Natural killer cell (primary cell): ENCODE data around the gene DSP. TPM values are rescaled to one million over a fixed set of nuclear protein-coding genes. Genes with fewer than 3 reads are reported as not detected.

Experiments
- ATAC-seq, 3 donors: fragments of 150-1000 bp in 2 of 3; fragments of 200-7000 bp in 1 of 3; cut with Tn5 transposase; 1 replicate in 1 of 3; 2 replicates in 2 of 3; pipeline ENCODE4 v1.10.0; 2021; ENCODE audit warnings: mild to moderate bottlenecking in 2 of 3, moderate library complexity in 2 of 3
- DNase-seq, 2 donors: peaks; one replicate each; pipeline versions ENCODE4 v3.0.0 to v3.0.0-alpha.2; 2013 to 2021; ENCODE audit warnings: mixed read lengths in 1 of 2
- H3K27ac ChIP-seq: one replicate; pipeline ENCODE4 v1.5.1; 2013; ENCODE audit warnings: mild to moderate bottlenecking, low read length
- H3K27me3 ChIP-seq: one replicate; pipeline ENCODE4 v1.6.1; 2013; ENCODE audit warnings: low read length; ENCODE audit not compliant: control insufficient read depth, insufficient read depth
- H3K36me3 ChIP-seq: one replicate; pipeline ENCODE4 v1.6.1; 2013; ENCODE audit warnings: low read length; ENCODE audit not compliant: control insufficient read depth, insufficient read depth
- H3K4me1 ChIP-seq: one replicate; pipeline ENCODE4 v1.6.1; 2013; ENCODE audit warnings: low read length; ENCODE audit not compliant: control insufficient read depth, insufficient read depth
- H3K4me3 ChIP-seq: one replicate; pipeline ENCODE4 v1.5.1; 2013; ENCODE audit warnings: low read length
- H3K9me3 ChIP-seq: one replicate; pipeline ENCODE4 v1.6.1; 2013; ENCODE audit warnings: low read length; ENCODE audit not compliant: control insufficient read depth, insufficient read depth
- H3K27ac Mint-ChIP-seq, 2 donors: one replicate each; pipeline ENCODE4 v1.8.0; 2022; ENCODE audit warnings: mild to moderate bottlenecking in 2 of 2, mixed read lengths in 2 of 2, moderate library complexity in 1 of 2
- H3K27me3 Mint-ChIP-seq, 2 donors: one replicate each; pipeline ENCODE4 v1.8.0; 2022; ENCODE audit warnings: low read depth in 2 of 2, mixed read lengths in 2 of 2
- H3K36me3 Mint-ChIP-seq: one replicate; pipeline ENCODE4 v1.8.0; 2022; ENCODE audit warnings: mixed read lengths
- H3K4me1 Mint-ChIP-seq, 2 donors: one replicate each; pipeline ENCODE4 v1.8.0; 2022; ENCODE audit warnings: mixed read lengths in 2 of 2
- H3K4me3 Mint-ChIP-seq: one replicate; pipeline ENCODE4 v1.8.0; 2022; ENCODE audit warnings: mild to moderate bottlenecking, moderate library complexity, mixed read lengths
- H3K9me3 Mint-ChIP-seq, 2 donors: one replicate each; pipeline ENCODE4 v1.8.0; 2022; ENCODE audit warnings: mixed read lengths in 2 of 2
- WGBS: methylation state at CpG from one replicate; pipeline ENCODE4 v1.1.7; 2013; ENCODE audit warnings: missing lambda C conversion rate; ENCODE audit not compliant: insufficient coverage; 5-methylcytosine and 5-hydroxymethylcytosine counted together
- intact Hi-C: fragments of 100-400 bp; cut with micrococcal nuclease; formaldehyde crosslinking; loops from one replicate; pipeline ENCODE4 v1.14.2; 2022
- total RNA-seq, 4 donors: library from RNA; stranded (reverse); fragments of 120-200 nt in 1 of 4; gene quantifications; one replicate each; pipeline versions ENCODE4 v1.2.3 to v1.2.4, GENCODE V29; 2013 to 2022
- TF ChIP-seq, protein P1 (sequence below): fragments of 200-600 bp; IDR thresholded peaks from one replicate; pipeline ENCODE4 v1.8.0; 2022; ENCODE audit warnings: antibody characterized with exemption

DSP gene
- total RNA-seq, 3 donors from 2014 or later (not counting 1 experiment from before 2014, with no cell fraction given) = 0.05 to 0.26 TPM; not detected in 1

DNA sequence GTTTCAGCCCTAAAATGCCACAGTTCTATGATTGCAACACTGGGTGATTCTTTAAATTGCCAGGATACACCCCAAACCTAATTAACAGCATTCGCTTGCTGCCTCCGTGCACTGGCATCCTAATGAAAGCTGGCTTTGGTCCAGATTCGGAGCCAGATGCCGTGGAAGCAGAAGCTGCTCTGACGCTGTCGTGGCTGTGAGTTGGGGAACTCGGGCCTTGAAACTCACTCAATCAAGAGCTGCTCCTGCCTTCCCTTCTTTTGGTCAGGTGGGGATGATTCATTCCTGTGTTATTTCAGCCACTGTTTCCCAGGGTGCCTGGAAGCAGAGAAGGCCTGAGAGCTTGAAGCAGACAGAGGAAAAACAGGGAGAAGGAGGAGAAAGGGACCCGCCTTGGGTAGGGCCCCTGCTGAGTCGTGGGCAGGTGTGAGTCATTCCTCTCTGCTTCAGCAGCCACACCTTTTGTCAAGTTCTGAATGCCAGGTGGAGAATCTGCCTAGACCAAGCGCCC, 36.2 kb upstream of the DSP start:
- H3K9me3 ChIP-seq = no peaks in the 10 kb centered on the region
- no peaks in the 10 kb centered on the region for H3K27me3 ChIP-seq
- no peak overlapping the region for H3K4me3 ChIP-seq
- TF ChIP-seq, protein P1, sequence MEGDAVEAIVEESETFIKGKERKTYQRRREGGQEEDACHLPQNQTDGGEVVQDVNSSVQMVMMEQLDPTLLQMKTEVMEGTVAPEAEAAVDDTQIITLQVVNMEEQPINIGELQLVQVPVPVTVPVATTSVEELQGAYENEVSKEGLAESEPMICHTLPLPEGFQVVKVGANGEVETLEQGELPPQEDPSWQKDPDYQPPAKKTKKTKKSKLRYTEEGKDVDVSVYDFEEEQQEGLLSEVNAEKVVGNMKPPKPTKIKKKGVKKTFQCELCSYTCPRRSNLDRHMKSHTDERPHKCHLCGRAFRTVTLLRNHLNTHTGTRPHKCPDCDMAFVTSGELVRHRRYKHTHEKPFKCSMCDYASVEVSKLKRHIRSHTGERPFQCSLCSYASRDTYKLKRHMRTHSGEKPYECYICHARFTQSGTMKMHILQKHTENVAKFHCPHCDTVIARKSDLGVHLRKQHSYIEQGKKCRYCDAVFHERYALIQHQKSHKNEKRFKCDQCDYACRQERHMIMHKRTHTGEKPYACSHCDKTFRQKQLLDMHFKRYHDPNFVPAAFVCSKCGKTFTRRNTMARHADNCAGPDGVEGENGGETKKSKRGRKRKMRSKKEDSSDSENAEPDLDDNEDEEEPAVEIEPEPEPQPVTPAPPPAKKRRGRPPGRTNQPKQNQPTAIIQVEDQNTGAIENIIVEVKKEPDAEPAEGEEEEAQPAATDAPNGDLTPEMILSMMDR = no peak
- 59% methylated on average over 10 of the region's 10 CpGs for WGBS
- H3K9me3 Mint-ChIP-seq = no peaks in the 10 kb centered on the region
- intact Hi-C loops = no loop called here
- no peak overlapping the region for H3K27ac ChIP-seq
- ATAC-seq (no peak), DNase-seq (no peak)
- no peak overlapping the region for H3K4me3 Mint-ChIP-seq
- H3K36me3 Mint-ChIP-seq = no peaks in the 10 kb centered on the region
- no peaks in the 10 kb centered on the region for H3K4me1 Mint-ChIP-seq
- no peaks in the 10 kb centered on the region for H3K36me3 ChIP-seq
- H3K27me3 Mint-ChIP-seq = peaks cover 7 to 9% of the 10 kb centered on the region in 2 donors
- H3K4me1 ChIP-seq = no peaks in the 10 kb centered on the region
- no peak overlapping the region for H3K27ac Mint-ChIP-seq

DNA sequence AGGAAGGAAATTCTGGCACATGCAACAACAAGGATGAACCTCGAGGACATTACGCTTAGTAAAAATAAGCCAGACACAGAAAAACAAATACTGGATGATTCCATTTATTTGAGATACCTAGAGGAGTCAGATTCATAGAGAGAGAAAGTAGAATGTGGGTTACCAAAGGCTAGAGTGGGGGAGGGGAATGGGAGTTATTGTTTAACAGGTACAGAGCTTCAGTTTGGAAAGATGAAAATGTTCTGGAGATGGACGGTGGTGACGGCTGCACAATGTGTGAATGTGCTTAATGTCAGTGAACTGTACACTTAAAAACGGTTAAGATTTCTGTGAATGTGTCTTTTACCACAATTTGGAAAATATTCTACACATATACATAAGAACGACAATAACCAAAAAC, 33.9 kb upstream of the DSP start:
- intact Hi-C loops = no loop called here
- H3K4me3 Mint-ChIP-seq = no peak overlapping the region
- H3K36me3 Mint-ChIP-seq = no peaks in the 10 kb centered on the region
- no peak overlapping the region for H3K27ac Mint-ChIP-seq
- H3K9me3 Mint-ChIP-seq = no peaks in the 10 kb centered on the region
- Histone ChIP-seq H3K27me3 (no peaks in the 10 kb centered on the region), H3K36me3 (no peaks in the 10 kb centered on the region), H3K4me1 (no peaks in the 10 kb centered on the region), H3K9me3 (no peaks in the 10 kb centered on the region), H3K4me3 (no peak overlapping the region), H3K27ac (no peak overlapping the region)
- no peak for ATAC-seq
- DNase-seq = no peak
- H3K4me1 Mint-ChIP-seq = no peaks in the 10 kb centered on the region
- 90% methylated on average over 5 of the region's 6 CpGs for WGBS
- peaks cover 5 to 30% of the 10 kb centered on the region in 2 donors for H3K27me3 Mint-ChIP-seq
- TF ChIP-seq, protein P1 = no peak

DNA sequence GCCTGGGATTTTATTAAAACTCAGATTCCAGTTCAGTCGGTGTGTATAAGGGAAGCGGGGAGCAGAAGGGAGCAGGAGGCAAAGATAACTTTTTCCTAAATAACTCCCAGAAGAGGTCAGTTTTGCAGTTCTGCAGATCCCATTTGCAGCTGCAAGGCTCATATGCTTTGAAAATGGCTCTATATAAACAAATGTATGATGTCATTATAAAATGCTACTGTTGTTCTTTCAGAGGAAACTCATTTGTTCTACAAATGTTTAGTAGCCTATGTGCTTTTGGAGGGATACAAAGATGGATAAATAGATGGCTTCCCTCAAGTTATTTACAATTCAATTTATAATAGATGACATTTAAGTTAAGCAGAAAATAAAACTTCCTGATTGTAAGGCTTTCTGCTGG, 29.2 kb upstream of the DSP start:
- H3K4me3 ChIP-seq = no peak overlapping the region
- 100% methylated on average over 2 of the region's 2 CpGs for WGBS
- Mint-ChIP-seq H3K27me3 (peaks cover 3 to 25% of the 10 kb centered on the region in 2 donors), H3K36me3 (no peaks in the 10 kb centered on the region), H3K9me3 (no peaks in the 10 kb centered on the region), H3K4me1 (no peaks in the 10 kb centered on the region), H3K27ac (no peak overlapping the region), H3K4me3 (no peak overlapping the region)
- no peaks in the 10 kb centered on the region for H3K27me3 ChIP-seq
- TF ChIP-seq, protein P1 = no peak
- ATAC-seq (no peak), DNase-seq (no peak)
- no peaks in the 10 kb centered on the region for H3K9me3 ChIP-seq
- H3K4me1 ChIP-seq = no peaks in the 10 kb centered on the region
- H3K36me3 ChIP-seq = no peaks in the 10 kb centered on the region
- intact Hi-C loops = no loop called here
- no peak overlapping the region for H3K27ac ChIP-seq

DNA sequence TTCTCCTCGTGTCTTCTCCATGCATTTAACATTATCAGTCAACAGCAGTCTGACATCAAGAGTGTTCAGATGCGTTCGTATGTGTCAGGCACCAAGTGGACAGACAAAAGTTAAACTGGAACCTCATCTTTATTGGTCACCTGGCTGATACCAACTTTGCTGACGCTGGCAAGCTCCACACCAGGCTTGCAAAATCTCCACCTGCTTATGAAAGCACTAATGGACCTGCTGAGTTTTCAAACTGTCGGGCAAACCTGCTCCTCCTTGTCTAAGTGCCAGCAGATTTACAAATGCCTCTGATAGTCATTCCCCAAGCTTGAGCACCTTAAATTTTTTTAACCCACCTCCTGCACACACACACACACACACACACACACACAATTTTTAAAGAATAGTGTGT, 27.9 kb upstream of the DSP start:
- WGBS = 88% methylated on average over 5 of the region's 5 CpGs
- no peaks in the 10 kb centered on the region for H3K9me3 Mint-ChIP-seq

More for the DNA sequence above, 27.9 kb upstream of the DSP start:
- Mint-ChIP-seq H3K27me3 (peaks cover 3 to 25% of the 10 kb centered on the region in 2 donors), H3K4me1 (no peaks in the 10 kb centered on the region), H3K27ac (no peak overlapping the region), H3K4me3 (no peak overlapping the region), H3K36me3 (no peaks in the 10 kb centered on the region)
- H3K36me3 ChIP-seq = no peaks in the 10 kb centered on the region
- no peaks in the 10 kb centered on the region for H3K4me1 ChIP-seq
- ATAC-seq (no peak), DNase-seq (no peak)
- no peak overlapping the region for H3K27ac ChIP-seq
- no peaks in the 10 kb centered on the region for H3K27me3 ChIP-seq
- intact Hi-C loops = no loop called here
- no peak overlapping the region for H3K4me3 ChIP-seq
- no peaks in the 10 kb centered on the region for H3K9me3 ChIP-seq
- TF ChIP-seq, protein P1 = no peak
